Measurements from ENCODE around the gene MAML2. TPM values are rescaled to one million over a fixed set of nuclear protein-coding genes. Genes with fewer than 3 reads are reported as not detected.

Gene MAML2
- total and polyA plus RNA-seq, 9 of the 15 experiments (the other 6 are each of a cell fraction or from before 2014, with no cell fraction given), result 0.79 to 6.8 (median 4.8) TPM

GRCh38 chr11:96317571-96317970, 25.4 kb downstream of the MAML2 start:
- H3K27me3 ChIP-seq (ENCODE audit: control insufficient read depth in 2 of 2, insufficient read depth in 2 of 2, low read length in 2 of 2), result no peaks in the 10 kb centered on the region
- H3K9me3 ChIP-seq (replicated peaks; ENCODE audit: control insufficient read depth, insufficient read depth, low read depth, low read length), result no peaks in the 10 kb centered on the region
- FAIRE-seq, result no peak
- H3K4me1 ChIP-seq (replicated peaks in 1 of 2; ENCODE audit: control insufficient read depth in 2 of 2, insufficient read depth in 2 of 2, low read length in 2 of 2), result peaks cover 6 to 68% of the 10 kb centered on the region in 2 experiments; a peak in 4 of 5 replicates
- POLR2A ChIA-PET, result interaction anchor here (1.6 to 1.8 kb wide), 2 partner anchors 9 to 10 kb away, joined by 5 to 6 read pairs; no protein-coding TSS in a partner anchor
- peak overlapping the region; percentile 27 for H2AFZ ChIP-seq (ENCODE audit: low read depth, low read length)
- peak overlapping the region; percentile 1 to 23; a peak in 3 of 4 replicates for H3K9ac ChIP-seq (ENCODE audit: insufficient read depth in 1 of 2, low read depth in 2 of 2, low read length in 2 of 2)
- TF ChIP-seq, protein P1, sequence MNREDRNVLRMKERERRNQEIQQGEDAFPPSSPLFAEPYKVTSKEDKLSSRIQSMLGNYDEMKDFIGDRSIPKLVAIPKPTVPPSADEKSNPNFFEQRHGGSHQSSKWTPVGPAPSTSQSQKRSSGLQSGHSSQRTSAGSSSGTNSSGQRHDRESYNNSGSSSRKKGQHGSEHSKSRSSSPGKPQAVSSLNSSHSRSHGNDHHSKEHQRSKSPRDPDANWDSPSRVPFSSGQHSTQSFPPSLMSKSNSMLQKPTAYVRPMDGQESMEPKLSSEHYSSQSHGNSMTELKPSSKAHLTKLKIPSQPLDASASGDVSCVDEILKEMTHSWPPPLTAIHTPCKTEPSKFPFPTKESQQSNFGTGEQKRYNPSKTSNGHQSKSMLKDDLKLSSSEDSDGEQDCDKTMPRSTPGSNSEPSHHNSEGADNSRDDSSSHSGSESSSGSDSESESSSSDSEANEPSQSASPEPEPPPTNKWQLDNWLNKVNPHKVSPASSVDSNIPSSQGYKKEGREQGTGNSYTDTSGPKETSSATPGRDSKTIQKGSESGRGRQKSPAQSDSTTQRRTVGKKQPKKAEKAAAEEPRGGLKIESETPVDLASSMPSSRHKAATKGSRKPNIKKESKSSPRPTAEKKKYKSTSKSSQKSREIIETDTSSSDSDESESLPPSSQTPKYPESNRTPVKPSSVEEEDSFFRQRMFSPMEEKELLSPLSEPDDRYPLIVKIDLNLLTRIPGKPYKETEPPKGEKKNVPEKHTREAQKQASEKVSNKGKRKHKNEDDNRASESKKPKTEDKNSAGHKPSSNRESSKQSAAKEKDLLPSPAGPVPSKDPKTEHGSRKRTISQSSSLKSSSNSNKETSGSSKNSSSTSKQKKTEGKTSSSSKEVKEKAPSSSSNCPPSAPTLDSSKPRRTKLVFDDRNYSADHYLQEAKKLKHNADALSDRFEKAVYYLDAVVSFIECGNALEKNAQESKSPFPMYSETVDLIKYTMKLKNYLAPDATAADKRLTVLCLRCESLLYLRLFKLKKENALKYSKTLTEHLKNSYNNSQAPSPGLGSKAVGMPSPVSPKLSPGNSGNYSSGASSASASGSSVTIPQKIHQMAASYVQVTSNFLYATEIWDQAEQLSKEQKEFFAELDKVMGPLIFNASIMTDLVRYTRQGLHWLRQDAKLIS (CRISPR knock-in tag; IDR thresholded peaks at IDR 0.05), result 0 out of 2 replicates have a peak, but pooled peaks have one; percentile 2
- no peak for TF ChIP-seq PRPF4 (IDR thresholded peaks at IDR 0.05; ENCODE audit: insufficient read depth, low read depth, low read length, poor library complexity, severe bottlenecking)
- CTCF ChIA-PET (ENCODE audit: low intra/inter-chr PET ratio), result no interaction called here
- DNase-seq (ENCODE audit: extremely low read depth in 1 of 4, low spot score in 3 of 4), result no peak
- H4K20me1 ChIP-seq (replicated peaks; ENCODE audit: control insufficient read depth, insufficient read depth, low read length), result no peaks in the 10 kb centered on the region
- BruUV-seq (replicated peaks), result no TSS peak
- peaks cover 54% of the 10 kb centered on the region for H3K79me2 ChIP-seq (ENCODE audit: control insufficient read depth, insufficient read depth, low read length)
- intact Hi-C loops (cut with micrococcal nuclease), result no loop called here
- in situ Hi-C loops (cut with MboI), result no loop called here
- H3K4me3 ChIP-seq, result no peak overlapping the region
- H3K36me3 ChIP-seq (ENCODE audit: control insufficient read depth, insufficient read depth, low read length), result 0 out of 3 replicates have a peak, but pooled peaks cover 3% of the 10 kb centered on the region
- H3K9me1 ChIP-seq (ENCODE audit: control insufficient read depth, insufficient read depth, low read length), result no peaks in the 10 kb centered on the region
- WGBS (ENCODE audit: insufficient coverage, low coverage, missing lambda C conversion rate), result 17% methylated on average over 1 of the region's 2 CpGs
- peak overlapping the region; percentile 28; the same call in 1 of the 2 replicates for H3K4me2 ChIP-seq (ENCODE audit: insufficient read depth, low read length)
- no peak for ATAC-seq
- peak overlapping the region; percentile 77 for H3K27ac ChIP-seq (ENCODE audit: extremely low read depth, low read depth, low read length)

Data from K562 (cell line).